Activated gamma-delta T cell treated with anti-CD3 and anti-CD28 coated beads, Interleukin-2, amount 50 U/mL, for 16 hours (primary cell): ENCODE data around the gene ARHGEF1.

Experiments used
- DNase-seq: peaks from one replicate; pipeline ENCODE4 v3.0.0-alpha.2; 2020; ENCODE audit warnings: low read depth

Gene ARHGEF1

GRCh38 chr19:41956621-41957020 lies 73.6 kb downstream of the ARHGEF1 start:
- DNase-seq: no peak
